AML-193 (cell line): Measurements from ENCODE around the gene BACH1.
"Not testable (repeated sequence)": the region's sequence is repeated elsewhere in the genome, so short reads cannot be mapped to it uniquely, and the experiment has no call there.

Experiments used
- DNase-seq, 2 experiments: peaks; one replicate each; lab custom pipeline; 2025; lab: John Stamatoyannopoulos, UW

The BACH1 gene

GRCh38 chr21:29346771-29347170 lies 48.0 kb downstream of the BACH1 start:
- DNase-seq = no peak

- peak; percentile 35 to 40 for DNase-seq
Observed at GRCh38 chr21:29347274-29347681, 48.6 kb downstream of the BACH1 start.

GRCh38 chr21:29349702-29350101 lies 51.0 kb downstream of the BACH1 start:
- DNase-seq = no peak

- DNase-seq = no peak
Observed at GRCh38 chr21:29350246-29350779, 51.6 kb downstream of the BACH1 start.

GRCh38 chr21:29351691-29352090 lies 53.0 kb downstream of the BACH1 start:
- DNase-seq = no peak

- DNase-seq = not testable (repeated sequence)
Observed at GRCh38 chr21:29355043-29355710, 56.5 kb downstream of the BACH1 start.

- not testable (repeated sequence) for DNase-seq
Observed at GRCh38 chr21:29356291-29356690, 57.6 kb downstream of the BACH1 start.

- not testable (repeated sequence) for DNase-seq
Observed at GRCh38 chr21:29356810-29357209, 58.1 kb downstream of the BACH1 start.

- no peak for DNase-seq
Observed at GRCh38 chr21:29359718-29360117, 61.0 kb downstream of the BACH1 start.

GRCh38 chr21:29360799-29361765 lies 62.4 kb downstream of the BACH1 start:
- DNase-seq = no peak

- no peak for DNase-seq
Observed at GRCh38 chr21:29362758-29363157, 64.0 kb downstream of the BACH1 start.

- DNase-seq = no peak
Observed at GRCh38 chr21:29365661-29366265, 67.0 kb downstream of the BACH1 start.

- DNase-seq = no peak
Observed at GRCh38 chr21:29366532-29366931, 67.8 kb downstream of the BACH1 start.

GRCh38 chr21:29367335-29367734 lies 68.6 kb downstream of the BACH1 start:
- no peak for DNase-seq

GRCh38 chr21:29368906-29369305 lies 70.2 kb downstream of the BACH1 start:
- no peak for DNase-seq

GRCh38 chr21:29371464-29371863 lies 72.7 kb downstream of the BACH1 start:
- DNase-seq = no peak

GRCh38 chr21:29372063-29372802 lies 73.5 kb downstream of the BACH1 start:
- DNase-seq = peak; percentile 77 to 79

GRCh38 chr21:29374481-29374880 lies 75.8 kb downstream of the BACH1 start:
- DNase-seq = no peak

- DNase-seq = peak; percentile 30 to 35
Observed at GRCh38 chr21:29376556-29376955, 77.8 kb downstream of the BACH1 start.

GRCh38 chr21:29377266-29377665 lies 78.5 kb downstream of the BACH1 start:
- DNase-seq = no peak

- DNase-seq = no peak
Observed at GRCh38 chr21:29378832-29379231, 80.1 kb downstream of the BACH1 start.
